IgD-negative memory B cell (primary cell): ENCODE data around the gene OR14K1. TPM values are rescaled to one million over a fixed set of nuclear protein-coding genes. Genes with fewer than 3 reads are reported as not detected.

Experiments used
- polyA plus RNA-seq: library from polyadenylated mRNA; unstranded; fragments of 300-500 nt; fragmentation: Illumina TruSeq; gene quantifications from one replicate; pipeline ENCODE4 v1.2.3, GENCODE V29; 2021

OR14K1 gene
- polyA plus RNA-seq, 1 donor from 2014 or later: not detected

Other genes with a start within 250 kb of the OR14K1 start
- gene OR2C3, start 202.2 kb upstream of the OR14K1 start, polyA plus RNA-seq: not detected
- not detected for gene GCSAML, start 189.5 kb upstream of the OR14K1 start, polyA plus RNA-seq
- gene OR2G2, start 150.3 kb upstream of the OR14K1 start, polyA plus RNA-seq: not detected
- not detected for gene OR2G3, start 133.0 kb upstream of the OR14K1 start, polyA plus RNA-seq
- not detected for gene OR13G1, start 58.9 kb upstream of the OR14K1 start, polyA plus RNA-seq
- gene OR6F1, start 22.0 kb upstream of the OR14K1 start, polyA plus RNA-seq: not detected
- gene OR14A2, start 9.5 kb downstream of the OR14K1 start, polyA plus RNA-seq: not detected
- gene OR1C1, start 21.9 kb downstream of the OR14K1 start, polyA plus RNA-seq: not detected
- gene OR14A16, start 85.5 kb downstream of the OR14K1 start, polyA plus RNA-seq: not detected
- not detected for gene OR11L1, start 103.3 kb downstream of the OR14K1 start, polyA plus RNA-seq
- 0.95 TPM for gene TRIM58, start 118.6 kb downstream of the OR14K1 start, polyA plus RNA-seq
- 0.91 TPM for gene OR2W3, start 157.0 kb downstream of the OR14K1 start, polyA plus RNA-seq
- not detected for gene OR2T8, start 181.6 kb downstream of the OR14K1 start, polyA plus RNA-seq
- gene OR2AJ1, start 186.3 kb downstream of the OR14K1 start, polyA plus RNA-seq: not detected
- gene OR2L8, start 210.2 kb downstream of the OR14K1 start, polyA plus RNA-seq: not detected
- not detected for gene OR2AK2, start 226.6 kb downstream of the OR14K1 start, polyA plus RNA-seq